IPS DF 6.9 (cell line): ENCODE measurements around the gene LAMC3.

ENCODE experiments used
- DNase-seq: peaks from one replicate; pipeline ENCODE4 v3.0.0-alpha.2; 2013; ENCODE audit warnings: low read depth, low spot score
- H3K27ac ChIP-seq: one replicate; pipeline ENCODE4 v1.5.1; 2013; ENCODE audit warnings: low read length, control low read depth
- H3K27me3 ChIP-seq: 2 replicates; pipeline ENCODE4 v1.6.1; 2013; ENCODE audit warnings: mild to moderate bottlenecking, low read length; ENCODE audit not compliant: control insufficient read depth, insufficient read depth
- H3K36me3 ChIP-seq: 2 replicates; pipeline ENCODE4 v1.6.1; 2013; ENCODE audit warnings: low read length; ENCODE audit not compliant: control insufficient read depth, insufficient read depth
- H3K4me1 ChIP-seq: 2 replicates; pipeline ENCODE4 v1.6.1; 2013; ENCODE audit warnings: low read length; ENCODE audit not compliant: control insufficient read depth, insufficient read depth
- H3K4me3 ChIP-seq: 2 replicates; pipeline ENCODE4 v1.5.1; 2013; ENCODE audit warnings: mild to moderate bottlenecking, low read length
- H3K9me3 ChIP-seq: 2 replicates; pipeline ENCODE4 v1.6.1; 2013; ENCODE audit warnings: low read length, inconsistent platforms; ENCODE audit not compliant: control insufficient read depth, insufficient read depth
- WGBS: extraction: QIAGEN DNeasy Blood & Tissue Kit; methylation state at CpG from one replicate; pipeline ENCODE4 v1.1.7; 2013; ENCODE audit warnings: mixed read lengths, missing lambda C conversion rate; ENCODE audit not compliant: insufficient read length, insufficient coverage; 5-methylcytosine and 5-hydroxymethylcytosine counted together

Gene LAMC3

GRCh38 chr9:130979591-130980385 is 29.2 kb upstream of the LAMC3 start:
- Histone ChIP-seq H3K4me1 (no peaks in the 10 kb centered on the region; the same call in 1 of the 2 replicates), H3K9me3 (no peaks in the 10 kb centered on the region), H3K27me3 (no peaks in the 10 kb centered on the region), H3K27ac (no peak overlapping the region), H3K36me3 (no peaks in the 10 kb centered on the region), H3K4me3 (no peak overlapping the region)
- no peak for DNase-seq
- no CpG with 5 or more reads among the region's 20 CpGs for WGBS

GRCh38 chr9:130980526-130980925 is 28.4 kb upstream of the LAMC3 start:
- Histone ChIP-seq H3K27ac (no peak overlapping the region), H3K4me3 (no peak overlapping the region), H3K36me3 (no peaks in the 10 kb centered on the region), H3K27me3 (no peaks in the 10 kb centered on the region), H3K4me1 (no peaks in the 10 kb centered on the region; the same call in 1 of the 2 replicates), H3K9me3 (no peaks in the 10 kb centered on the region)
- WGBS: no CpG with 5 or more reads among the region's 16 CpGs
- no peak for DNase-seq

- H3K36me3 ChIP-seq: no peaks in the 10 kb centered on the region
- H3K9me3 ChIP-seq: no peaks in the 10 kb centered on the region
- DNase-seq: no peak
- H3K27ac ChIP-seq: no peak overlapping the region
- no peak overlapping the region for H3K4me3 ChIP-seq
- H3K27me3 ChIP-seq: no peaks in the 10 kb centered on the region
- no CpG with 5 or more reads among the region's 10 CpGs for WGBS
- H3K4me1 ChIP-seq: no peaks in the 10 kb centered on the region; the same call in 1 of the 2 replicates
These were observed 27.8 kb upstream of the LAMC3 start for GRCh38 chr9:130981002-130981755.

- Histone ChIP-seq H3K27ac (no peak overlapping the region), H3K36me3 (no peaks in the 10 kb centered on the region), H3K27me3 (no peaks in the 10 kb centered on the region), H3K4me3 (no peak overlapping the region), H3K9me3 (no peaks in the 10 kb centered on the region), H3K4me1 (no peaks in the 10 kb centered on the region; the same call in 1 of the 2 replicates)
- no CpG with 5 or more reads among the region's 14 CpGs for WGBS
- DNase-seq: no peak
These were observed 27.2 kb upstream of the LAMC3 start for GRCh38 chr9:130981756-130982137.

GRCh38 chr9:130982636-130983358 is 26.2 kb upstream of the LAMC3 start:
- Histone ChIP-seq H3K27ac (no peak overlapping the region), H3K4me3 (no peak overlapping the region), H3K36me3 (no peaks in the 10 kb centered on the region), H3K9me3 (no peaks in the 10 kb centered on the region), H3K27me3 (no peaks in the 10 kb centered on the region), H3K4me1 (no peaks in the 10 kb centered on the region; the same call in 1 of the 2 replicates)
- no CpG with 5 or more reads among the region's 25 CpGs for WGBS
- DNase-seq: no peak

- Histone ChIP-seq H3K9me3 (no peaks in the 10 kb centered on the region), H3K27ac (no peak overlapping the region), H3K36me3 (no peaks in the 10 kb centered on the region), H3K4me3 (no peak overlapping the region), H3K4me1 (no peaks in the 10 kb centered on the region; the same call in 1 of the 2 replicates), H3K27me3 (no peaks in the 10 kb centered on the region)
- no peak for DNase-seq
- WGBS: no CpG with 5 or more reads among the region's 6 CpGs
These were observed 25.7 kb upstream of the LAMC3 start for GRCh38 chr9:130983359-130983670.

GRCh38 chr9:130983970-130984369 is 25.0 kb upstream of the LAMC3 start:
- no CpG with 5 or more reads among the region's 11 CpGs for WGBS

GRCh38 chr9:130984521-130984920 is 24.5 kb upstream of the LAMC3 start:
- no peak for DNase-seq
- no peaks in the 10 kb centered on the region for H3K27me3 ChIP-seq
- WGBS: no CpG with 5 or more reads among the region's 8 CpGs
- H3K4me3 ChIP-seq: no peak overlapping the region
- H3K27ac ChIP-seq: no peak overlapping the region
- H3K36me3 ChIP-seq: no peaks in the 10 kb centered on the region
- H3K9me3 ChIP-seq: no peaks in the 10 kb centered on the region
- H3K4me1 ChIP-seq: no peaks in the 10 kb centered on the region; the same call in 1 of the 2 replicates

More at GRCh38 chr9:130983970-130984369, 25.0 kb upstream of the LAMC3 start:
- Histone ChIP-seq H3K4me1 (no peaks in the 10 kb centered on the region; the same call in 1 of the 2 replicates), H3K27ac (no peak overlapping the region), H3K4me3 (no peak overlapping the region), H3K27me3 (no peaks in the 10 kb centered on the region), H3K9me3 (no peaks in the 10 kb centered on the region), H3K36me3 (no peaks in the 10 kb centered on the region)
- no peak for DNase-seq

- Histone ChIP-seq H3K4me1 (no peaks in the 10 kb centered on the region; the same call in 1 of the 2 replicates), H3K9me3 (no peaks in the 10 kb centered on the region), H3K27ac (no peak overlapping the region), H3K27me3 (no peaks in the 10 kb centered on the region), H3K36me3 (no peaks in the 10 kb centered on the region), H3K4me3 (no peak overlapping the region)
- DNase-seq: no peak
- WGBS: no CpG with 5 or more reads among the region's 6 CpGs
These were observed 23.9 kb upstream of the LAMC3 start for GRCh38 chr9:130985029-130985428.

- H3K36me3 ChIP-seq: no peaks in the 10 kb centered on the region
- H3K27ac ChIP-seq: no peak overlapping the region
- no CpG with 5 or more reads among the region's 5 CpGs for WGBS
- H3K27me3 ChIP-seq: no peaks in the 10 kb centered on the region
- no peak overlapping the region for H3K4me3 ChIP-seq
- H3K9me3 ChIP-seq: no peaks in the 10 kb centered on the region
- no peak for DNase-seq
- H3K4me1 ChIP-seq: no peaks in the 10 kb centered on the region
These were observed 23.3 kb upstream of the LAMC3 start for GRCh38 chr9:130985606-130986162.
